Fibroblast of the aortic adventitia (primary cell): ENCODE data around the gene UBE2J2. TPM values are rescaled to one million over a fixed set of nuclear protein-coding genes. Genes with fewer than 3 reads are reported as not detected.

ENCODE experiments used
- DNase-seq: peaks from one replicate; pipeline ENCODE4 v3.0.0-alpha.2; 2010; ENCODE audit warnings: low read depth
- H3K4me3 ChIP-seq: 2 replicates; pipeline ENCODE4 v1.5.1; 2011; ENCODE audit warnings: low read depth, mild to moderate bottlenecking, control low read depth, low read length, moderate library complexity
- total RNA-seq: library from RNA; depleted of rRNA; stranded (reverse); fragments of >200 nt; gene quantifications from 2 replicates; pipeline ENCODE4 v1.2.3, GENCODE V29; 2012; ENCODE audit warnings: low replicate concordance
- TF ChIP-seq, protein P1 (sequence below): IDR thresholded peaks from 2 replicates; pipeline ENCODE4 v1.5.1; 2011; ENCODE audit warnings: mild to moderate bottlenecking, low read length, control low read depth, inconsistent platforms; ENCODE audit not compliant: insufficient read depth

The UBE2J2 gene
- total RNA-seq, 1 donor: 35.3 TPM

DNA sequence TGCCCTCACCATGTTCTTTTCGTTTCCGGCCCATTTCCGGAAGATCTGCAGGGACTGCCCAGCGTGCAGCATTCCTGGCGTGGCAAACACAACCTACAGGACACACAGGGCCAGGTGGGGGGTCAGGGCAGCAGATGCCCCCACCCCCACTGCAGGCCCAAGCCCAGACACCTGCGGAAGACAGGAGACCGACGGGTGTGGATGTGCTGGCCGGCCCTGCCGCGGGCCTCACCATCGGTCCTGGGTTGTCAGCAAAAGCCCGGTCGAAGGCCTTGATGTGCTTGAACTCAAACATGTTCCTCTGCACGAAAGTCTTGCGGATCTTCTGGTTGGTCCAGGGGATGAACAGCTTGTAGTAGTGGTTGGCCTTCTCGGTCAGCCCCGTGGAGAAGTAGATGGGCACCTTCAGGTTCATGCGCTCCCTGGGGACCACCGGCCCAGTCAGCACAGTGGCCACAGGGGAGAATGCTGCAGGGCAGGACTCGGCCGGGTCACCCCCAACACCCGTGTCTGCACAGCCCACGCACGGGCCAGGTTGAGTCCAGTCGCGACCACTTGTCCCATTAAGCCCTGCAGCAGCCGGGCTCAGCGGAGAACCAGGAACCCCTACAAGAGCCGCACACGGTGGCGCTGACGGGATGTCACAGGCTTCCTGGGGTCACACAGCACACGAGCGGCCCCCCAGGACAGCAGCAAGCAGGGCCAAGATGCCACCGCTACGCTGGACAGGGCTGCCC is 40.0 kb upstream of the UBE2J2 start:
- no peak overlapping the region for H3K4me3 ChIP-seq
- no peak for DNase-seq
- TF ChIP-seq, protein P1, sequence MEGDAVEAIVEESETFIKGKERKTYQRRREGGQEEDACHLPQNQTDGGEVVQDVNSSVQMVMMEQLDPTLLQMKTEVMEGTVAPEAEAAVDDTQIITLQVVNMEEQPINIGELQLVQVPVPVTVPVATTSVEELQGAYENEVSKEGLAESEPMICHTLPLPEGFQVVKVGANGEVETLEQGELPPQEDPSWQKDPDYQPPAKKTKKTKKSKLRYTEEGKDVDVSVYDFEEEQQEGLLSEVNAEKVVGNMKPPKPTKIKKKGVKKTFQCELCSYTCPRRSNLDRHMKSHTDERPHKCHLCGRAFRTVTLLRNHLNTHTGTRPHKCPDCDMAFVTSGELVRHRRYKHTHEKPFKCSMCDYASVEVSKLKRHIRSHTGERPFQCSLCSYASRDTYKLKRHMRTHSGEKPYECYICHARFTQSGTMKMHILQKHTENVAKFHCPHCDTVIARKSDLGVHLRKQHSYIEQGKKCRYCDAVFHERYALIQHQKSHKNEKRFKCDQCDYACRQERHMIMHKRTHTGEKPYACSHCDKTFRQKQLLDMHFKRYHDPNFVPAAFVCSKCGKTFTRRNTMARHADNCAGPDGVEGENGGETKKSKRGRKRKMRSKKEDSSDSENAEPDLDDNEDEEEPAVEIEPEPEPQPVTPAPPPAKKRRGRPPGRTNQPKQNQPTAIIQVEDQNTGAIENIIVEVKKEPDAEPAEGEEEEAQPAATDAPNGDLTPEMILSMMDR: no peak

- H3K4me3 ChIP-seq: no peak overlapping the region
- no peak for DNase-seq
- TF ChIP-seq, protein P1: no peak
These were observed 39.0 kb upstream of the UBE2J2 start for GRCh38 chr1:1312450-1313314.

GRCh38 chr1:1311107-1312104 is 37.8 kb upstream of the UBE2J2 start:
- TF ChIP-seq, protein P1: no peak
- no peak overlapping the region for H3K4me3 ChIP-seq
- no peak for DNase-seq

GRCh38 chr1:1310476-1311053 is 36.9 kb upstream of the UBE2J2 start:
- no peak overlapping the region for H3K4me3 ChIP-seq
- no peak for DNase-seq
- TF ChIP-seq, protein P1: no peak

DNA sequence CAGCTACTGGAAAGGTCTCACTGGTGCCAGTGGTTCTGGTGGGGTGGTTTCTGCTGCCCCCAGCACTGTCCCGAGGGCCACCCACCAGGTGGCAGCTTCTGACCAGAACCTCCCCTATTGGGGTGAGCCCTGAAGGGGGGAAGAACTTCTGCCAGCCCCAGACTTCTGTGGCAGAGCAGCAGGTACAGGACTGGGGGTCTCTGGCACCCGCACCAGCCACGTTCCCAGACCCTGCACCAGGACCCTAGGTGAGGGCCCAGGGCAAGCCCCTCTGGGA is 36.4 kb upstream of the UBE2J2 start:
- TF ChIP-seq, protein P1: no peak
- no peak for DNase-seq
- H3K4me3 ChIP-seq: no peak overlapping the region
